Renal cortex interstitium (tissue), 11 donors: Measurements from ENCODE around the gene TCHP. TPM values are rescaled to one million over a fixed set of nuclear protein-coding genes. Genes with fewer than 3 reads are reported as not detected.
"Not testable (repeated sequence)": the region's sequence is repeated elsewhere in the genome, so short reads cannot be mapped to it uniquely, and the experiment has no call there.

Experiments
- DNase-seq, 11 donors: peaks; one replicate each; pipeline ENCODE4 v3.0.0-alpha.2; 2013; ENCODE audit warnings: low read depth in 9 of 11, low spot score in 4 of 11; ENCODE audit errors: extremely low read depth in 1 of 11
- polyA plus RNA-seq, 3 donors: library from polyadenylated mRNA; unstranded; fragments of 120-200 nt; gene quantifications; one replicate each; pipeline ENCODE4 v1.2.1, GENCODE V29; 2013; ENCODE audit not compliant: insufficient read length in 3 of 3

The TCHP gene
- polyA plus RNA-seq, 3 donors: 23.0 to 30.5 (median 27.8) TPM

DNA sequence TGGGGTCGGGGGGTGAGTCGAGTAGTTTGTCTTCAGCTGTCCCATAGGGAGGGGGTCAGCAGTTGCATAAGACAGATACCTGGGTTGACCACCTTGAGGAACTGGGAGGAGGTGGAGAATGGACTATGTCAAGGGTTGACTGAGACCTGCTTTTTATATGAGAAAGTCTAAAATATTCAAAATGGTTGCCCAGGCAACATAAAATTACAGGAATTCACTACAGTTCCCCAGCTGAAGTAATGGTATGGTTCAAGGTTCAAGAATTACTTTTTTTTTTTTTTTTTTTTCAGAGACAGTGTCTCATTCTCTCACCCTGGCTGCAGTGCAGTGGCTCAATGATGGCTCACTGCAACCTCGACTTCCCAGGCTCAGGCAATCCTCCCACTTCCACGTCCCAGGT lies 5.1 kb upstream of the TCHP start:
- no peak for DNase-seq

- no peak for DNase-seq
These were observed 3.9 kb upstream of the TCHP start for GRCh38 chr12:109896188-109896587.

GRCh38 chr12:109897029-109897428 lies 3.0 kb upstream of the TCHP start:
- no peak for DNase-seq

- DNase-seq: not testable (repeated sequence)
These were observed 729 bp upstream of the TCHP start for GRCh38 chr12:109899345-109899744.

DNA sequence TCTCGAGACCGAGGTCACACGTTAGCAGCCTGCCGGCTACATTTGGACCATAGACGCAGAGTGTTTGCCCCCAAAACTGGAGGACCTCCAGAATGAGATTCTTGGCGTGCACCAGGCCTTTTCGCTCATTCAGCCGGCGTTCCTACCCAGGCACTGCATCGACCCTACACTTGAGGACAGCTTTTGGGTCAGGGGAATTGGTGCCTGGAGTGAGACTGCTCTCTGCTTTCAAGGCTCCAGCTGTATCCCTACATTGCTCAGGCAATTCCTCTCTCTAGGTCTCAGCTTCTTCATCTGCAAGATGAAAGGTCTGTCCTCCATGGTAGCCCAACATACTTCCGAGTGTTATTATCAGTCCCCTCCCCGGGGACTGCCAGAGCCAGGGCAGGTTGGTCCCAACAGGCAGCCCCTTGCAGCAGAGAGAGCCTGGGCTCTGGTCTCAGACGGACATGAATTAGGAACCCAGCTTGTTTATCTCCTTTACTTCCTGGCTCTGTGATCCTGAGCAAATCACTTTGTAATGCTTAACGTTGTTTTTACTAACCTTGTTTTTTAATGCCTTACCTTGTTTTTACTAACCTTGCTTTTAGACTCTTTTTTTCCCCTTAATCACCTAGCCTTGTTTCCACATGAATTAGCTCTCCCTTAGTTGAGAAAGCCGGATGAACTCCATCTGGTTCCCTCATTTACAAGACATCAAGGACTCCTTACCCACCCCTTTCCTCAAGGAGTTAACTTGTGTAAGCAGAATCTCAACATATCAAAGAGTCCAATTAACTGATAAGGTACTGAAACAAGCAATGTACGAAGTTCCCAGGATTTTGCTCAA lies 892 bp downstream of the TCHP start:
- DNase-seq: no peak

GRCh38 chr12:109902891-109903418 lies 2.9 kb downstream of the TCHP start:
- no peak for DNase-seq

DNA sequence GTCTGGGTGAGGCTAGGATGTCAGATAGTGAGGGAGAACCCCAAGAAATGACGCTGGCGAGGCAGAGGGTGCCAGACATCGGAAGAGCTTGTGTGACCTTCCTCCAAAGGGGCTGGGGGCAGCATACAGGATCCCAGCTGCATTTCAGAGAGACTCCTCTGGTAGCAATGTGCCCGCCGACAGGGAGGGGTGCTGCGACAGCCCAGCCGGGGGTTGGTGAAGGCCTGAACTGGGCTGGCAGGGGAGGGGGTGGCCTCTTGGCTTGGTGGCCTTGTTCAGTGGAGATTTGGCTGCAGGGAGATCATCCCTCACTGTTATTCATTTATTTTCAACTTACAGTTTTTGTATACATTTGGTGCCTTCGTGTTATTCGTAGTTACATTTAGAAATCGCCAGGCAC lies 5.2 kb downstream of the TCHP start:
- no peak for DNase-seq

DNA sequence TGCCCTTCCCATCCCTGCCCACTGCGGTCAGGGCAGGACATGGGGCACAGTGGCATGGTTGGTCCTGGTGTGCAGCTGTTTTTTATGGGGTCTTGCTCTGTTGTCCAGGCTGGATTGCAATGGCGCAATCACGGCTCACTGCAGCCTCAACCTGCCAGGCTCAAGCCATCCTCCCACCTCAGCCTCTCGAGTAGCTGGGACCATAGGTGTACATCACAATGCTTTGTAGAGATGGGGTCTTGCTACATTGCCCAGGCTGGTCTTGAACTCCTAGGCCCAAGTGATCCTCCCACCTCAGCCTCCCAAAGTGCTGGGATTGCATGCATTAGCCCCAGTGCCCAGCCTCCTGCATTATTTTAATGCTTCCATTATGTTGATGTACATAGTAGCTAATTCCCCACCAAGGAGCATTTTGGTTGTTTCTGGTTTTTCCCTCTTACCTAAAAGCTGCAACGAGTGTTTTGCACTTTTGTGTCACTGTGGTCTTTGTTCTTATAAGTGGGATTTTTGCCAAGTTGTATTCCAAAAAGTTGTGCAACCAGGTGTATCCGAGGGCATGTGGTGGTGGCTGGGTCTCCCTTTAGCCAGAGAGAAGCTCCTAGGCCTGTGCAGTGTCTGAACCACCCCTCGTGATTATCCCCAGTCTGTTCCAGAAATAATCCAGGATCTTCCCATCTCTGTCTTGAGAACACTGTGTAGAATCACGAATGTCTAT lies 10.3 kb downstream of the TCHP start:
- no peak for DNase-seq

DNA sequence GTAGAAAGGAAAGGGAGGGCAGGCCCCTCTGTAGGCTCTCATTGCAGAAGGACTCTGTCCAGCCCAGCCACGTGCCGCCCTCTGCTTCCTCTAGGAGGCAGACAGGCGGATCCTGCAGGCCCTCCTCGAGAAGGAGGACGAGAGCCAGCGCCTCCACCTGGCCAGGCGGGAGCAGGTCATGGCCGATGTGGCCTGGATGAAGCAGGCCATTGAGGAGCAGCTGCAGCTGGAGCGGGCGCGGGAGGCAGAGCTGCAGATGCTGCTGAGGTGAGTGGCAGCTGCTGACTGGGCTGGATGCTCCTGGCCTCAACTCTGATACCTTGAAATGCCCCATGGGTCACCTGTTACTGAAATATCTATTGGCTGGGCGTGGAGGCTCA lies 10.9 kb downstream of the TCHP start:
- no peak for DNase-seq

DNA sequence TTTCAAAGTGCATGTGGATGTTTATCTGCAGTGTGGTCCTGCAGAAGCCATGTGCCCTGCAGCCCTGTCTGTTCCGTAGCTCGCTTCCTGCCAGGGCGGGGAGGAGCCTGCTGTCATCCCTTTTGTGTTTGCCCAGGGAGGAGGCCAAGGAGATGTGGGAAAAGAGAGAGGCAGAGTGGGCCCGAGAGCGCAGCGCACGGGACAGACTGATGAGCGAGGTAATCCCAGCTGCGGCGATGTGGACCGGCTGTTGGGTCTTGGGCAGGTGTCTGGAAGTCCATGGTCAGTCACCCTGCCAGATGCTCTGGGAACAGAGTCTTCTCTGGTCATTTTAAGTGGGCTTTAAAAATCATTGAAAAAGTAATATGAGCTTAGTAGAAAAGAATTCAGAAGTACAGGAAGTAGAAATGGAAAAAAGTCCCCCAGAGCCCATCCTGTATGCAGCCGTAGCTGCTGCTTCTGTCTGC lies 12.8 kb downstream of the TCHP start:
- DNase-seq: no peak

- no peak for DNase-seq
These were observed 14.4 kb downstream of the TCHP start for GRCh38 chr12:109914461-109914860.

DNA sequence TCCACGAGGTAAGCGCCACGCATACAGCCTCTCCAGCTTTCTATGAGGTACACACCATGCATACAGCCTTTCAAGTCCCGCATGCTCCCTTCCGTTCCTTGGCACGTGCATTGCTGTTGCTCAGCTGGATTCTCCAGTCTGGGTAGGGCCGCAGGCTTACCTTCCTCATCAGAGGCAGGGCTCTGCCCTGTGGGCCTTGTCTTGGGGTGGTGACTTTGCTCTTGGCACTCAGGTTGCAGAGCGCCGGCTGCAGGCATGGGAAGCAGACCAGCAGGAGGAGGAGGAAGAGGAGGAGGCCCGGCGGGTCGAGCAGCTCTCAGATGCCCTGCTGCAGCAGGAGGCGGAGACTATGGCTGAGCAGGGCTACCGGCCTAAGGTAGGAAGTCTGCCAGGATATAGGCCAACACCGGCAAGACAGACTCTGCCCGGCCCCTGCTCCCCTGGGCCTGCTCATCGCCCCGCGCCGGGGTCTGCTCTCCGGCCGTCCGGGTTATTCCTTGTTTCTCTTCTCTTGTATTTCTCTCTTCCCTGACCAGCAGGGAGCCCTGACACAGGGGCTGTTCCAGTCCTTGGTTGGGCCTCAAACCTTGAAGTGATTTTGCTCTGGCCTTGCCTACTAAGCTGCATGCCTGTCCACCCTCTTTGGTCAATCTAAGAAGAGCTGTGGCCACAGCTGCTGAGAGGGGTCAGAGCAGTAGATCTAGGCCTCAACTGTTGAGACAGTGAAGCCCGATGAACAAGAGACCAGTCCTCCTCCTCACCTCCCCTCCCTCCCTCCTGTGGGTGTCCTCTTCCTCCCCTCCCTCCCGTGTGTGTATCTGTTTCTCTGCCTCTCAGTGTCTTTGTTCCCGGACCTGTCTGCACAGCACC lies 15.3 kb downstream of the TCHP start:
- no peak for DNase-seq

DNA sequence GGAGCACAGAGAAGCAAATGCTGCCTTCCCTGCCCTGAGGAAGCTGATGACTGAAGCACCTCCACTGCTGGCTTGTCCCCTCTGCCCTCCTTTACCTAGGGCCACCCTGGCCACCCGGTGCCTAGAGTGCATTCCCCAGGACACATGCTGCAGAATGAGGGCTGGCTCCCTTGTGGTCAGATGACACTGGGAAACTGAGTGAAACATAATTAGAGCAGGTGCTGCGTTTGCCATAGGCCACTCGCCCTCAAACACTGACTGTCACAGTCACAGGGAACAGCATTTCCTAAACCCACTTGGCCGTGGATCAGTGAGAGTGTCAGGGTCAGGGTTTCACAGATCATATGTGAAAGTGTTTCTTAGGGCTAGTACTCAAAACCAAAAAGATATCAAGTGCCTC lies 16.0 kb downstream of the TCHP start:
- no peak for DNase-seq

DNA sequence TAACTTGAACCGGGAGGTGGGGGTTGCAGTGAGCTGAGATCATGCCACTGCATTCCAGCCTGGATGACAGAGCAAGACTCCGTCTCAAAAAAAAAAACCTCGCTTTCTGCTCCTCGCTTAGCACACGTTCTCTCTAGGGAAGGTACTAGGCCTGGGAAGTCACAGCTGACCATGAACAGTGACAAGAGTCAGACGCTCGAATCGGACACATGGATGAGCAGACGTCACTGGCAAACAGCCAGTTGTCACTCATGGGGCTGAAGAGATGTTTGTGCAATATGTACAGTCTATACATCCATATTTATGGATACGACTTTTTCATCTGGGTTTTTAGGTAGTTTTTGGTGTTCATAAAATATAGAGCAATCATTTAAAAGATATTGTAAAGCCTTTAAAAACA lies 19.4 kb downstream of the TCHP start:
- DNase-seq: no peak

DNA sequence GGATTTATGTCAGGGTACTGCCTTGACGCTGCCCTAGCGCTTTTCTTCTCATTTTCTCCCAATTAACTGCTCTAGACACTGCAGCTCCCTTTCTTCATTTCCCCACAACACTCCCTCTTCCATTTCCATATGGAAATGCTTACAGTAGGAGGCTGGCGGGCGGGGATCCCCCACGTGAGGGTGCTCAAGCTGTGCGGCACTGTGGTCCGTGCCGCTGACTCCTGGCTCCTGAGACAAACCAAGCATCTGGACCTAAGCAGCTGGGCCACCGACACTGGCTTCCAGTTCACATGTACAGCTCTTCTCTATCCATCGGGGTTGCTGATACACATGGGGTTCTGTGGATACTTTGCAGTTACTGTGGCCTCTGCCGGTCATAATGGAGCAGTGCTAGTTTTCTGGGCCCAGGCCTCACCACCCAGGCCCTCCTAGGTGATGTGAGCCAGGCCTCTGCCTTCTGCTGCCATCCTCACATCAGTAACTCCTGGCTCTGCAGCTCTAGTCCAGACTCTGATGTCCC lies 20.2 kb downstream of the TCHP start:
- DNase-seq: no peak

DNA sequence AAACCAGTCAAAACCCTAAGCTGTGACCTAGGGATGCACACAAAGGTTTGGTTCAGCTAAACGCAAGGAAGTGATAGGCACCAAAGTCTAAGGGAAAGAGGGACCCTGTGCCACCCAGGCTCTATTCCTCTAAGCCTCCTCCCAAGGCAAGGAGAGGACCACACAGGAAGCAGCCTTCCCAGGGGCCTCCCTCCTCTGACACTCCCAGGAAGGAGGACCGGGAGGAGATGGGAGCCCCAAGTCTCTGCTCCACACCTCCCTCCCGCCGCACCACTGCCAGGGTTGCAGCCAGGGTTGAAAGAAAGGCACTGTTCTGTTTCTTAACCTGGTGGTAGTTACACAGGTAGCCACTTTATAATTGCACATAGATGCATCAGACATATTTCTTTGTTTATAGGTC lies 21.9 kb downstream of the TCHP start:
- DNase-seq: no peak

DNA sequence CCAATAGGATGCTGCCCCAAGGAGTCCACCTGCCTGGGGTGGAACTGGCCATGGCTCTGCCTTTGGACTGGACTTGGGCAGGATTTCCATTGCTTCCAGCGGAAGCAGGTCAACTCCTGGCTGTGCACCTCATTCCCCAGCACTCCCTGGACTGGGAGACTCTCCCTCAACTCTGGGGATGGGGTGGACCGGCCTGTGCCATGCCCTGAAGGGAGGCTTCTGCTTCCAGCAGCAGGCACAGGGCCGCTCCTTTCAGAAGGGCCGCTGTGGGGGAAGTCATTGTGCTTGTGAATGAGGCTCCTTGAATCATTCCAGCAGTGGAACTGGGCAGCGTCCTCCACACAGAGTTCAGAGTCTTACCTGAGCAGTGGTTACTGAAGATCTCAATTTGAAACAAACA lies 23.0 kb downstream of the TCHP start:
- DNase-seq: no peak

DNA sequence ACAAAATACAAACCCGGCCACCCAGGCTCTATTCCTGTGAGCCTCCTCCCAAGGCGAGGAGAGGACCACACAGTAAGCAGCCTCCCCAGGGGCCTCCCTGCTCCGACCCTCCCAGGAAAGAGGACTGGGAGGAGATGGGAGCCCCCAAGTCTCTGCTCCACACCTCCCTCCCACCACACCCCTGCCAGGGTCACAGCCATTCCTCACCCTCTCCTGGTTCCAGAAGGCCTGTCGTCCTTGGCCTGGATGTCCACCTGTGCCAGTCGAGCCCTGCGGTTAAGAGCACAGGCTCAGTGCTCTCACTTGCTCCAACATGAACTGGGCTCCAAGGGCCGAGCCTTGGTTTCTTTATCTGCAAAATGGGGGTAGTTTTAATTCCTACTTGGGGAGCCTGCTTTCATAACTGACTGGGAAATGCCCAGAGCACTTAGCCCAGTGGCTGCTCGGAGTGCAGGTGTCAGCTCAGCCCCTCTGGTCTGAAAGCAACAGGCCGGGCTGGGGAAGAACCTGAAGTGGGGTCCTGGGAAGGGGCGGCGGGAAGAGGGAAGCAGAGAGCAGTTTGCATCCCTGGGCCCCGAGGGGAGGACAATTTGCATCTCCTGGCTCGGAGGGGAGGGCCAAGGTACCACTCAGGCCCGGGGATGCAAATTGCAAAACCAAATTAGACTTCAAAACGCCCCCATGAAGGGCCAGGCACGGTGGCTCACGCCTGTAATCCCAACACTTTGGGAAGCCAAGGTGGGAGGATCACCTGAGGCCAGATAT lies 23.6 kb downstream of the TCHP start:
- no peak for DNase-seq
